Testis (tissue), 2 donors: ENCODE results near the gene MPDU1.

ENCODE experiments used
- POLR2A ChIP-seq: fragments of 450-650 bp; IDR thresholded peaks from one replicate; pipeline ENCODE4 v1.6.1; 2017; ENCODE audit warnings: antibody characterized with exemption, mild to moderate bottlenecking, moderate library complexity
- TF ChIP-seq, protein P1 (sequence below), 3 experiments: fragments of 450-650 bp in 2 of 3; fragments of 200-600 bp in 1 of 3; sonication (generic) in 1 of 3; IDR thresholded peaks; one replicate each; pipeline ENCODE4 v1.5.1; 2016 to 2019; ENCODE audit warnings: antibody characterized with exemption in 3 of 3, mild to moderate bottlenecking in 2 of 3, moderate library complexity in 1 of 3

DNA sequence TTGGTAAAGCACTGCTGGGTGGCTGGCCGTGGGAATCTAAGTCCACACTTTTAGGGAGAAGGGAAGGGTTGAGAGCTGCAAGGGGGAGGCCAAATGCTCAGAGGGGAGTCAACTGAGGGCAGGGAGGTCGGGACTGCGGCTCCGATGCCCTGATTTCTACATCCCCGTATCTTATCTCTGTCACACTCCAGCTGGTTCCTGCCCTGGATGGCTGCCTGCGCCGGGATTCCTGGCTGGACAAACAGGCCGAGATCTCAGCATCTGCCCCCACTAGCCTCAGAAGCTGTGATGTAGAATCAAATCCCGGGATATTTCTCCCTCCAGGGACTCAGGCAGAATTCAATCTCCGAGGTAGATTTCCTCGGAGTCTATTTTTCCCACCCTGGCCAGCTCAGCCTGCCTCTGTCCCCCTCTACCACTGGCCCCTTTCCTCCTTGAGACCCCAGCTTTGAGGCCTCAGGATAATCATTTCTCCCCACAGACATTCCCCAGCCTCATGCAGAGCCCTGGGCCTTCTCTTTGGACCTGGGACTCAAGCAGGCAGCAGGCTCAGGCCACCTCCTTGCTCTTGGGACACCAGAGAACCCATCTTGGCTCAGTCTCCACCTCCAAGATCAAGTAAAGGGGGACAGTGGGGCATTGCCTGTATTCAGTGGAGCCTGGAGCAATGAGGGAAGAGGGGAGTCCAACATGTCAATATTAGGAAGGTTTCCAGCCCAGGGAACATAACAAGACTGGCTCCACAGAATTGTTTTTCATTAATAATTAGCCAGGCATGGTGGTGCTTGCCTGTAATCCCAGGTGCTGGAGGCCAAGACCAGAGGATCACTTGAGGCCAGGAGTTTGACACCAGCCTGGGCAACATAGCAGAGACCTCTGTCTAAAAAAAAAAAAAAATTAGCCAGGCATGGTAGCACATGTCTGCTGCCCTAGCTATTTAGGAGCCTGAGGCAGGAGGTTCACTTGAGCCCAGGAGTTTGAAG lies 48.0 kb downstream of the MPDU1 start:
- TF ChIP-seq, protein P1, sequence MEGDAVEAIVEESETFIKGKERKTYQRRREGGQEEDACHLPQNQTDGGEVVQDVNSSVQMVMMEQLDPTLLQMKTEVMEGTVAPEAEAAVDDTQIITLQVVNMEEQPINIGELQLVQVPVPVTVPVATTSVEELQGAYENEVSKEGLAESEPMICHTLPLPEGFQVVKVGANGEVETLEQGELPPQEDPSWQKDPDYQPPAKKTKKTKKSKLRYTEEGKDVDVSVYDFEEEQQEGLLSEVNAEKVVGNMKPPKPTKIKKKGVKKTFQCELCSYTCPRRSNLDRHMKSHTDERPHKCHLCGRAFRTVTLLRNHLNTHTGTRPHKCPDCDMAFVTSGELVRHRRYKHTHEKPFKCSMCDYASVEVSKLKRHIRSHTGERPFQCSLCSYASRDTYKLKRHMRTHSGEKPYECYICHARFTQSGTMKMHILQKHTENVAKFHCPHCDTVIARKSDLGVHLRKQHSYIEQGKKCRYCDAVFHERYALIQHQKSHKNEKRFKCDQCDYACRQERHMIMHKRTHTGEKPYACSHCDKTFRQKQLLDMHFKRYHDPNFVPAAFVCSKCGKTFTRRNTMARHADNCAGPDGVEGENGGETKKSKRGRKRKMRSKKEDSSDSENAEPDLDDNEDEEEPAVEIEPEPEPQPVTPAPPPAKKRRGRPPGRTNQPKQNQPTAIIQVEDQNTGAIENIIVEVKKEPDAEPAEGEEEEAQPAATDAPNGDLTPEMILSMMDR (IDR thresholded peaks at IDR 0.05): no peak
- TF ChIP-seq POLR2A: no peak
